HepG2 (cell line): Measurements from ENCODE around the gene CTSS. TPM values are rescaled to one million over a fixed set of nuclear protein-coding genes. Genes with fewer than 3 reads are reported as not detected.

Experiments
- FOXA3 ChIP-seq: IDR thresholded peaks from 2 replicates; pipeline ENCODE4 v1.6.1; 2016; ENCODE audit warnings: missing genetic modification reagents, missing compliant biosample characterization
- KAT8 ChIP-seq: IDR thresholded peaks from 2 replicates; pipeline ENCODE4 v1.6.1; 2016; ENCODE audit warnings: missing genetic modification reagents, missing compliant biosample characterization
- MXI1 ChIP-seq: IDR thresholded peaks from 3 replicates; pipeline ENCODE4 v1.6.1; 2012; ENCODE audit warnings: low read depth, low read length, inconsistent platforms, borderline replicate concordance
- PTBP1 ChIP-seq: fragments of 200-400 bp; formaldehyde crosslinking; IDR thresholded peaks from 2 replicates; pipeline ENCODE4 v1.6.1; 2018; ENCODE audit warnings: low read length, low read depth; ENCODE audit not compliant: poor library complexity, severe bottlenecking
- SP1 ChIP-seq, 2 experiments: fragments of 450-650 bp in 1 of 2; sonication (generic) in 1 of 2; formaldehyde crosslinking in 1 of 2; IDR thresholded peaks; 2 replicates each; pipeline versions ENCODE4 v1.4.0 to v1.6.1; 2016 to 2020; ENCODE audit warnings: missing genetic modification reagents in 1 of 2
- TEAD3 ChIP-seq: optimal IDR thresholded peaks from 2 replicates; pipeline ENCODE3; 2016; ENCODE audit warnings: borderline replicate concordance
- TOE1 ChIP-seq: sonication (generic); formaldehyde crosslinking; IDR thresholded peaks from 2 replicates; pipeline ENCODE4 v1.4.0; 2020; ENCODE audit warnings: mild to moderate bottlenecking, missing genetic modification reagents
- YEATS4 ChIP-seq: sonication (generic); formaldehyde crosslinking; IDR thresholded peaks from 2 replicates; pipeline ENCODE4 v1.4.0; 2020; ENCODE audit warnings: missing genetic modification reagents, borderline replicate concordance
- ZBTB7A ChIP-seq: sonication (generic); formaldehyde crosslinking; IDR thresholded peaks from 2 replicates; pipeline ENCODE4 v1.8.0; 2022; ENCODE audit warnings: mild to moderate bottlenecking, missing genetic modification reagents
- ZKSCAN1 ChIP-seq: fragments of 150-350 bp; IDR thresholded peaks from 2 replicates; pipeline ENCODE4 v1.6.1; 2014; ENCODE audit warnings: low read length
- ZNF558 ChIP-seq: sonication (generic); formaldehyde crosslinking; IDR thresholded peaks from 2 replicates; pipeline ENCODE4 v1.9.0; 2022; ENCODE audit warnings: mild to moderate bottlenecking, missing genetic modification reagents, borderline replicate concordance
- ZNF607 ChIP-seq: sonication (generic); formaldehyde crosslinking; IDR thresholded peaks from 2 replicates; pipeline ENCODE4 v1.5.1; 2020; ENCODE audit warnings: missing genetic modification reagents, mild to moderate bottlenecking, borderline replicate concordance
- ZSCAN25 ChIP-seq: sonication (generic); formaldehyde crosslinking; IDR thresholded peaks from 2 replicates; pipeline ENCODE4 v1.8.0; 2022; ENCODE audit warnings: mild to moderate bottlenecking, missing genetic modification reagents
- ZSCAN31 ChIP-seq: sonication (generic); formaldehyde crosslinking; IDR thresholded peaks from 2 replicates; pipeline ENCODE4 v1.5.0; 2020; ENCODE audit warnings: low read depth, mild to moderate bottlenecking, missing genetic modification reagents
- polyA plus RNA-seq, 8 experiments: library from polyadenylated mRNA; depleted of rRNA in 3 of 8; stranded (reverse) in 7 of 8; unstranded in 1 of 8; fragments of >200 nt; fragmentation: Illumina TruSeq in 4 of 8; extraction: Trizol in 4 of 8; gene quantifications; 2 replicates each; pipeline versions ENCODE4 v1.2.1 to v1.2.3, GENCODE V29; 2011 to 2016; ENCODE audit warnings: low read depth in 4 of 8, missing spikeins in 1 of 8, mixed read lengths in 1 of 8; ENCODE audit not compliant: insufficient read depth in 1 of 8
- total RNA-seq, 5 experiments: library from RNA; depleted of rRNA; stranded (reverse); fragments of >200 nt; fragmentation: Illumina TruSeq; extraction: Trizol; gene quantifications; 2 replicates each; pipeline ENCODE4 v1.2.3, GENCODE V29; 2016; ENCODE audit warnings: low read depth in 1 of 5
- TF ChIP-seq, protein P1 (sequence below): IDR thresholded peaks from 2 replicates; pipeline ENCODE4 v1.6.1; 2016; ENCODE audit warnings: low read depth, control low read depth
- TF ChIP-seq, protein P2 (sequence below): sonication (generic); formaldehyde crosslinking; conservative IDR thresholded peaks from 2 replicates; pipeline ENCODE4 v1.8.0; 2022; ENCODE audit warnings: mild to moderate bottlenecking, moderate library complexity, missing genetic modification reagents
- TF ChIP-seq, protein P3 (sequence below): IDR thresholded peaks from 2 replicates; pipeline ENCODE4 v1.6.1; 2016; ENCODE audit warnings: low read depth, borderline replicate concordance
- TF ChIP-seq, protein P4 (sequence below): sonication (generic); formaldehyde crosslinking; IDR thresholded peaks from 2 replicates; pipeline ENCODE4 v1.4.0; 2020; ENCODE audit warnings: missing genetic modification reagents, borderline replicate concordance

Gene CTSS
- total and polyA plus RNA-seq, 2 of the 13 experiments (the other 11 are each of a cell fraction or from before 2014, with no cell fraction given): 0.33 to 1.0 TPM

DNA sequence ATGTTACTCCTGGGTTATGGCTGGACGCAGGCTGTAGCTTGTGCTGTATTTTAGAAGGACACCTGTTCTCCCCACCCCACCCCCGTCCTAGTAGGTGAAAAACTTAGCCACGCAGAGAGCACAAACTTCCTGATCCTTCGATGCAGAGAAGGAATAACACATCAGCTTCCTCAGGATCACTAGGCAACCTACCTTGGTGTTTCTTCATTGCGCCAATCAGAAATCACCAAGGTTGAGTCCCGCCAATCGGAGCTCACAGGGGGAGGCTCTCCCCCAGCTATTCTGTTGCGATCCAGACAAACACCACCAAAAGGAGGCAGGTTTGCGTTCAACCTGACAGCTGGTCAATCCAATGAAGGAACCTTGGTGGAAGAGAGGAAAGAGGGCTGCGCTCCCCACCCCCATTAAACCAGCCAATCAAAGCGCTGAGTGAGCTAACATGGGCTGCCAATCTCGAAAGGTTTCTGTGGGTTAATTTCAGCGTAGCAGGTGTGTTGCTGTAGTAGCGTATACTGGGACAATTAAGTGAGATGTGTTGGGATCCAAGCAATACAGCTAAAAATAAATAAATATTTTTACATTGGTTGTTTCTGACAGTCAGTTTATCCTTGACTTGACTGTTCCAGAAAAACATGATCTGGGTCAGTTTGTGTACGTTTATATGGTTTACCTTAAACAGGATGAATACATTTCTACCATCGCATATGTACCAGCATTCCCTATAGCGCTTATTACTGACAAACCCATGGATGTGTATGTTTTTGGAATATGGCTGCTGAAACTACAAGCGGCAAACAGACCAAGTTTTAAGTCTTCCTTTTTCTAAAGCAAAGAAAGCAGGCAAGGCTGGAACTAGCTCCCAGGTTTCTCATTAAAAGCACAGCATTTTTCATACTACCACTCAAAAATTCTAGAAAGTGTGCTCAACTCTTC lies 68.3 kb downstream of the CTSS start, which contains the start of gene GOLPH3L (continued):
- TF ChIP-seq YEATS4: peak; percentile 31; the same call in 1 of the 2 replicates
- TF ChIP-seq, protein P1, sequence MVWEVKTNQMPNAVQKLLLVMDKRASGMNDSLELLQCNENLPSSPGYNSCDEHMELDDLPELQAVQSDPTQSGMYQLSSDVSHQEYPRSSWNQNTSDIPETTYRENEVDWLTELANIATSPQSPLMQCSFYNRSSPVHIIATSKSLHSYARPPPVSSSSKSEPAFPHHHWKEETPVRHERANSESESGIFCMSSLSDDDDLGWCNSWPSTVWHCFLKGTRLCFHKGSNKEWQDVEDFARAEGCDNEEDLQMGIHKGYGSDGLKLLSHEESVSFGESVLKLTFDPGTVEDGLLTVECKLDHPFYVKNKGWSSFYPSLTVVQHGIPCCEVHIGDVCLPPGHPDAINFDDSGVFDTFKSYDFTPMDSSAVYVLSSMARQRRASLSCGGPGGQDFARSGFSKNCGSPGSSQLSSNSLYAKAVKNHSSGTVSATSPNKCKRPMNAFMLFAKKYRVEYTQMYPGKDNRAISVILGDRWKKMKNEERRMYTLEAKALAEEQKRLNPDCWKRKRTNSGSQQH (CRISPR knock-in tag): 0 out of 2 replicates have a peak, but pooled peaks have one; percentile 27
- TF ChIP-seq TOE1 (CRISPR knock-in tag): peak; percentile 65; the same call in 1 of the 2 replicates
- TF ChIP-seq, protein P2, sequence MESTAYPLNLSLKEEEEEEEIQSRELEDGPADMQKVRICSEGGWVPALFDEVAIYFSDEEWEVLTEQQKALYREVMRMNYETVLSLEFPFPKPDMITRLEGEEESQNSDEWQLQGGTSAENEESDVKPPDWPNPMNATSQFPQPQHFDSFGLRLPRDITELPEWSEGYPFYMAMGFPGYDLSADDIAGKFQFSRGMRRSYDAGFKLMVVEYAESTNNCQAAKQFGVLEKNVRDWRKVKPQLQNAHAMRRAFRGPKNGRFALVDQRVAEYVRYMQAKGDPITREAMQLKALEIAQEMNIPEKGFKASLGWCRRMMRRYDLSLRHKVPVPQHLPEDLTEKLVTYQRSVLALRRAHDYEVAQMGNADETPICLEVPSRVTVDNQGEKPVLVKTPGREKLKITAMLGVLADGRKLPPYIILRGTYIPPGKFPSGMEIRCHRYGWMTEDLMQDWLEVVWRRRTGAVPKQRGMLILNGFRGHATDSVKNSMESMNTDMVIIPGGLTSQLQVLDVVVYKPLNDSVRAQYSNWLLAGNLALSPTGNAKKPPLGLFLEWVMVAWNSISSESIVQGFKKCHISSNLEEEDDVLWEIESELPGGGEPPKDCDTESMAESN (CRISPR knock-in tag): 0 out of 2 replicates have a peak, but pooled peaks have one; percentile 40
- TF ChIP-seq ZSCAN31: no peak
- TF ChIP-seq ZKSCAN1: no peak
- no peak for TF ChIP-seq PTBP1
- TF ChIP-seq ZNF558 (CRISPR knock-in tag): no peak
- TF ChIP-seq ZSCAN25 (CRISPR knock-in tag): peak; percentile 24; the same call in 1 of the 2 replicates
- TF ChIP-seq, protein P3, sequence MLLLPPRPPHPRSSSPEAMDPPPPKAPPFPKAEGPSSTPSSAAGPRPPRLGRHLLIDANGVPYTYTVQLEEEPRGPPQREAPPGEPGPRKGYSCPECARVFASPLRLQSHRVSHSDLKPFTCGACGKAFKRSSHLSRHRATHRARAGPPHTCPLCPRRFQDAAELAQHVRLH (CRISPR knock-in tag): peak; percentile 70; the same call in 1 of the 2 replicates
- peak; percentile 90 for TF ChIP-seq KAT8
- TF ChIP-seq SP1 (IDR thresholded peaks at IDR 0.05): no peak
- peak; percentile 44; the same call in 1 of the 2 replicates for TF ChIP-seq SP1 (CRISPR knock-in tag; IDR thresholded peaks at IDR 0.05)
- TF ChIP-seq, protein P4, sequence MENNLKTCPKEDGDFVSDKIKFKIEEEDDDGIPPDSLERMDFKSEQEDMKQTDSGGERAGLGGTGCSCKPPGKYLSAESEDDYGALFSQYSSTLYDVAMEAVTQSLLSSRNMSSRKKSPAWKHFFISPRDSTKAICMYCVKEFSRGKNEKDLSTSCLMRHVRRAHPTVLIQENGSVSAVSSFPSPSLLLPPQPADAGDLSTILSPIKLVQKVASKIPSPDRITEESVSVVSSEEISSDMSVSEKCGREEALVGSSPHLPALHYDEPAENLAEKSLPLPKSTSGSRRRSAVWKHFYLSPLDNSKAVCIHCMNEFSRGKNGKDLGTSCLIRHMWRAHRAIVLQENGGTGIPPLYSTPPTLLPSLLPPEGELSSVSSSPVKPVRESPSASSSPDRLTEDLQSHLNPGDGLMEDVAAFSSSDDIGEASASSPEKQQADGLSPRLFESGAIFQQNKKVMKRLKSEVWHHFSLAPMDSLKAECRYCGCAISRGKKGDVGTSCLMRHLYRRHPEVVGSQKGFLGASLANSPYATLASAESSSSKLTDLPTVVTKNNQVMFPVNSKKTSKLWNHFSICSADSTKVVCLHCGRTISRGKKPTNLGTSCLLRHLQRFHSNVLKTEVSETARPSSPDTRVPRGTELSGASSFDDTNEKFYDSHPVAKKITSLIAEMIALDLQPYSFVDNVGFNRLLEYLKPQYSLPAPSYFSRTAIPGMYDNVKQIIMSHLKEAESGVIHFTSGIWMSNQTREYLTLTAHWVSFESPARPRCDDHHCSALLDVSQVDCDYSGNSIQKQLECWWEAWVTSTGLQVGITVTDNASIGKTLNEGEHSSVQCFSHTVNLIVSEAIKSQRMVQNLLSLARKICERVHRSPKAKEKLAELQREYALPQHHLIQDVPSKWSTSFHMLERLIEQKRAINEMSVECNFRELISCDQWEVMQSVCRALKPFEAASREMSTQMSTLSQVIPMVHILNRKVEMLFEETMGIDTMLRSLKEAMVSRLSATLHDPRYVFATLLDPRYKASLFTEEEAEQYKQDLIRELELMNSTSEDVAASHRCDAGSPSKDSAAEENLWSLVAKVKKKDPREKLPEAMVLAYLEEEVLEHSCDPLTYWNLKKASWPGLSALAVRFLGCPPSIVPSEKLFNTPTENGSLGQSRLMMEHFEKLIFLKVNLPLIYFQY (CRISPR knock-in tag): 0 out of 2 replicates have a peak, but pooled peaks have one; percentile 18
- TF ChIP-seq TEAD3 (CRISPR knock-in tag): peak; percentile 48
- TF ChIP-seq FOXA3 (CRISPR knock-in tag): peak; percentile 36; the same call in 1 of the 2 replicates
- TF ChIP-seq ZNF607: no peak
- TF ChIP-seq ZBTB7A (CRISPR knock-in tag): no peak
- peak; percentile 53; the same call in 1 of the 3 replicates for TF ChIP-seq MXI1
